HG03108 (cell line): ENCODE measurements around the gene CACNA2D3.

ENCODE experiments used
- ATAC-seq: cut with Tn5 transposase; IDR thresholded peaks from one replicate; pipeline ENCODE4 v1.9.1; 2021; ENCODE audit warnings: moderate library complexity; ENCODE audit not compliant: unreplicated experiment

The CACNA2D3 gene

GRCh38 chr3:54213907-54214306 lies 91.6 kb downstream of the CACNA2D3 start:
- ATAC-seq = no peak

- no peak for ATAC-seq
Observed at GRCh38 chr3:54214845-54215244, 92.5 kb downstream of the CACNA2D3 start.

DNA sequence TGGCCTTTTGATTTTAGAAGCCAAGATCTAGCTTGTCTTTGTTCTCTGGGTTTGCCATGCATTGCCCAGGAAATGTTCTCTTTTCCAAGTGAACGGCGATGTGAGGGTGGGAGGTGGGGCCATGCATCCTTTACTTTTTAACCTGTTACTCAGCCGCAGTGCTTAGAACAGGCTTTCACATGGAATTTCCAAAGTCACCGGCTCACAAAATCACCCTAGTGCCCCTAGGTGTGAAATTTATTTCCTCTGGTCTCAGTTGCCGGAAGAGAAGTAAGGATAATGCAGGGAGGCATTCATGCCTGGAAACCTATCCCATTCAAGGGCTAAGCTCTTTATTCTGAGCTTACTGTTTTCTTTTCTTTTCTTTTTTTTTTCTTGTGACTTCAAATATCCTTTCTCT lies 93.2 kb downstream of the CACNA2D3 start:
- ATAC-seq = no peak

GRCh38 chr3:54217828-54218227 lies 95.5 kb downstream of the CACNA2D3 start:
- ATAC-seq = no peak

GRCh38 chr3:54222316-54222715 lies 100.0 kb downstream of the CACNA2D3 start:
- no peak for ATAC-seq

DNA sequence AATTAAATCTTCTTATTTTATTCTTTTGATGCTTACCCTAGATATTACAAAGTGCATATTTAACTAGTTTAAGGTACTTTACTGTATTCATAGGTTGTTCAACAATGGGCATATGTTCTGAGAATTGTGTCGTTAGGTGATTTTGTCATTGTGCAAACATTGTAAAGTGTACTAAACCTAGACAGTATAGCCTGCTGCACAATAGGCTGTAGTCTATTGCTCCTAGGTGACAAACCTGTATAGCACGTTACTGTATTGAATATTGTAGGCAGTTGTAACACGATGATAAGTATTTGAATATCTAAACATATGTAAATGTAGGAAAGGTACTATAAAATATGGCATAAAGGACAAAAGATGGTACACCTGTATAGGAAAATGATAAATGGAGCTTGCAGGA lies 100.7 kb downstream of the CACNA2D3 start:
- ATAC-seq = no peak

DNA sequence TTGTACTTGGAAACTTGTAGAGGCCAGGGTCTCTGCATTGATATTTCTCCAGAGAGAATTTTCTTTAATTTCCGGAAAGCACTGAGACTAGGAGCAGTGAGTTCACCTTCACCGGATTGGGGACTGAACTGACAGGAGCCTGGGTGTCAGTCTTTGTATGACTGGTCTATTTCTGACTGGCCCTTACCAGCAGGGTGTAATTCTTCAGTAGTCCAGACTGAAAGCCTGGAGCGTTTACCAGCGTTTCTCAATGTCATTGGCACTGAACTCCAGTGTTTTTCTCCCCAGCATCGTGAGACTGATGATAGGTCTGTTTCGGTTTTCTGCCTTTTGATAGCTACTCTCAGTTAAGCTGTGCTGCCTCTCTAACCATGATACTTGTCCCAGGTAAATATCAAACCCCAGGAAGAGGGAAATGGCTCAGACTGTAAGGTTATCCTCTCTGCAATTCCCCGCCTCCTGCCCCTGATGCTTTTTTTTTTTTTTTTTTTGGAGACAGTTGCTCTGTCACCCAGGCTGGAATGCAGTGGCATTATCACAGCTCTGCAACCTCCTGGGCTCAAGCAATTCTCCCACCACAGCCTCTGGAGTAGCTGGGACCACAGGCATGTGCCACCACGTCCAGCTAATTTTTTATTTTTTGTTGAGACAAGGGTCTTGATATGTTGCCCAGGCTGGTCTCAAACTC lies 103.6 kb downstream of the CACNA2D3 start:
- no peak for ATAC-seq

DNA sequence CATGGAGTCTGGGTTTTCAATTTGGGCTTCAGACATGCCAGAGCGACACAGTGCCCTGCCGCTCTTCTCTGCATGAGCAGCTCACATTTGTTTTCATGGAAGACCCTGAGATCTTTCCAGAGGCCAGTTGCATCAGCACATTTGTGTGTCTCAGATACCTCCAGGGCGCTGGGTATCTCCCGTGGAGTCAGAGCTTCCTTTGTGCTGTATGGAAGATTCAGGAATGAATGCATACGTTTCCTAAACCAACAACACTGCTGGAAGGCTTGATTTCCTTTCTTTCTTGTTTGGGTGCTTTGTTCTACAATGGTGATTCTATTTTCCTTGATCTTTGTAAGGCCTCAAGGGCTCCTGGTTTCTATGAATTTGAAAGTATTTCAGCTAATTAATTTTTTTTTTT lies 106.5 kb downstream of the CACNA2D3 start:
- ATAC-seq = no peak

DNA sequence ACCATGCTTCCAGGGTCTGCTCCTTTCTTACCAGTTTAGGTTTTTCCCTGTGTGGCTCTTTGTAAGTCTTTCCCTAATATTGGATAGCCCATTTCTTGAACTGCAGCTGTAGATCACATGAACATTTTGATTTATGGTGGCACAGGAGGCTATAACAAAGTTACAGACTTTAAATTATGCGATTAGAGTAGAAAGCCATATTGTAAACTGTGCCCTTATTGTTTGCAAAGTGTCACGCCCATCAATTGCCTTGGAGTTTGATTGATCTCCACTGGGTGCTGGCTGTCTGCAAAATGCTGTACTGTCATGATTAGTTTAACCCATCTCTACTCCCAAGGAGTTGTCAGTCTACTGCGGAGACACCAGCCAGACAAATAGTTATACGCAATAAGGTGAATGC lies 110.3 kb downstream of the CACNA2D3 start:
- no peak for ATAC-seq

DNA sequence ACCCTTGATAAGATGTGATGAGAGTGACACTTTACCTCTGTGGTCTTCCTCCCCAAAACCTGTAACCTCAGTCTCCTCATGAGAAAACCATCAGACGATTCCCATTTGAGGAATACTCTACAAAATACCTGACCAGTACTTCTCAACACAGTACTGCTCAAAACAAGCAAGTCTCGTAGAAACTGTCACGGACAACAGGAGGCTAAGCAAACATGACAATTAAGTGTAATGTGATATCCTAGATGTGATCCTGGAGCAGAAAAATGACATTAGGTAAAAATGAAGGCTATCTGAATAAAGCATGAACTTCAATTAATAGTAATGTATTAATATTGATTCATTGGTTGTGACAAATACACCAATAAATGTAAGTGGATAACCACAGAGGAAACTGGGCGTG lies 113.6 kb downstream of the CACNA2D3 start:
- ATAC-seq = no peak

GRCh38 chr3:54237109-54237508 lies 114.8 kb downstream of the CACNA2D3 start:
- ATAC-seq = no peak

DNA sequence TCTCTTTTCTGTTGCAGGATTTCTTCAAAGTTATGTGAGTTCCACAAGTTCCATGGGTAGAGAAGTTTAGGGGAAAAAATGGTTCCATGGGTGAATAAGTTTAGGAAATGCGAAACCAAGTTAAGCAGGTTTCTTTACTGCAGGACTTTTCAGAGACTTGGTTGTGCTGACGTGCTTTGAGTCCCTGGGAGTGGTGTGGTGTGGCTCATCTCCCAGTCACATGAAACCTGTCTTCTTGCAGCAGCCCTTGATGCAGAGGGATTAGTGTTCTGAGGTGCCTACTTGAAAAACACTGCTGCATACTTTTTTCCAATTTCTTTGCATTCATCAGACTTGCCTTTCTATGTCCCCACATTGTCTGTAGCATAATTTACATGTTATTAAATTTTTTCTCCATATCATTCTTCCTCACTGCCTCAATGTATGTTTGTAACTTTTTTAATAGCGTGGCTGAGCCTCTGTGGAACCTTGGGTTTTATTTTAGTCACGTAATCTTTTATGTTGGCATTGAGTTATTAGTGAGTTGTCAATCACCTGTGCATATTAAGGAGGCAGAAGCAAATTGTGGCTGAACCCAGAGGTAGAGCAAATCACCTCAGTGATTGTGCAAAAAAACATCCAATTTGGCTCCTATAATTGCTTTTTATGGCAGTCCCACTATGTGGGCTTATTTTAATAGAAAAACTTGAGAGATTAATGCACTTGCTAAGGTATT lies 115.6 kb downstream of the CACNA2D3 start:
- no peak for ATAC-seq

DNA sequence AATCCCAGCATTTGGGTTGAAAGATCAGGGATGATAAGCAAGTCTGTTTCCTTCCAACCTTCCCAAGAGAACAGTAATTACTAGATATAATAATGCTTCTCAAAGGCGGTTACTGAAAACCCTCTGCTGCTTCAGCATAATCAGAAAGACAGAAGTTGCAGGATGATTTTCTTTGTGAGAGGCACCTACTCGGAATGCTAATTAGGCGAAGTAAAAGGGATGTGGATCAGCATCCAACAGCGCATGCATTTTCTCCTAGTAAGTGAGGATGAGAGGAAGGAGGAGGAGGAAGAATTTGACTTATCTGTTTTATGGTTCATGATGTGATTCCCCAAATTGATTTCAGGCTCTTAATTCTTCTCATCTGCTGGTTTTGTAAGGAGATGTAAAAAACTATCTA lies 118.0 kb downstream of the CACNA2D3 start:
- ATAC-seq = no peak

- ATAC-seq = no peak
Observed at GRCh38 chr3:54243056-54243931, 120.9 kb downstream of the CACNA2D3 start.

GRCh38 chr3:54243960-54244682 lies 121.8 kb downstream of the CACNA2D3 start:
- no peak for ATAC-seq

GRCh38 chr3:54251705-54252104 lies 129.4 kb downstream of the CACNA2D3 start:
- ATAC-seq = no peak

GRCh38 chr3:54257125-54257720 lies 134.9 kb downstream of the CACNA2D3 start:
- ATAC-seq = no peak

DNA sequence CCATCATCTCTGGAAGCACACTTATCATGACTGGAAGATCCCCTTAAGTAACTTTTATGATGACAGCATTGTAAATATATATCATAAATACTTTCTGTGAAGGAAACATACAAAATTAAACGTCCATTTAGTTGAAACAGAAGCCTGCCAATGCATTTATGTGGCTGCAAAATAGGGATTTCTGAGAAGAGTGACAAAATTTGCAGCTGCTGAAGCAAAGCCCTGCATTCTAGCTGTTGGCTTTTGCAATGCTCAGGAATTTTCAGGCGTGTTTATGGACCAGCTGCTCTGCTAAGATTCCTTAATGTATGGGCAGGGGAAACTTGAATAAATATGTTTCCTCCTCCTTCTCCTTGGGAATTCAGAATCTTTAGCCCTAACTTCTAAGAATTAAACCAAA lies 137.3 kb downstream of the CACNA2D3 start:
- ATAC-seq = no peak

DNA sequence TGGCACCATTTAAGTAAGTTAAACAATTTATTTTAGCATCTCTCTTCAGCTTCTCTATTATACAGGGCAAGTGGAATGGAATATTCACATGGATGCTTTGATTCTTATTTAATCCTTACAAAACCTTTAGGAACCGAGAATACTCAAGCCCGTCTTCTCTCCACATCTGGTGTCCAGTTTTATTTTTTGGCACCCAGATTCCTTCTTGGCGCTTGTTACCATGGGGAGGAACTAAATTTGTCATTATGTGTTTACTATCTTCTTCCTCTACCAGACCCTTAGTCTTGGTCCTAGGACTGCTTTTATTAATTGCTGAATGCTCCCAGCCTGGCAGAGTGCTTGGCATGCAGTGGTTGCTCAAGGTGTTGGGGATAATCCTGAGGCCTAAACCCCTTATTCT lies 138.8 kb downstream of the CACNA2D3 start:
- ATAC-seq = no peak

GRCh38 chr3:54262541-54262940 lies 140.2 kb downstream of the CACNA2D3 start:
- no peak for ATAC-seq

GRCh38 chr3:54262946-54263345 lies 140.6 kb downstream of the CACNA2D3 start:
- ATAC-seq = no peak
